ENCODE results near the gene ZC3H4.
A peak's percentile ranks its signal among the peaks of the same experiment; 100 is the strongest.

Gene ZC3H4

DNA sequence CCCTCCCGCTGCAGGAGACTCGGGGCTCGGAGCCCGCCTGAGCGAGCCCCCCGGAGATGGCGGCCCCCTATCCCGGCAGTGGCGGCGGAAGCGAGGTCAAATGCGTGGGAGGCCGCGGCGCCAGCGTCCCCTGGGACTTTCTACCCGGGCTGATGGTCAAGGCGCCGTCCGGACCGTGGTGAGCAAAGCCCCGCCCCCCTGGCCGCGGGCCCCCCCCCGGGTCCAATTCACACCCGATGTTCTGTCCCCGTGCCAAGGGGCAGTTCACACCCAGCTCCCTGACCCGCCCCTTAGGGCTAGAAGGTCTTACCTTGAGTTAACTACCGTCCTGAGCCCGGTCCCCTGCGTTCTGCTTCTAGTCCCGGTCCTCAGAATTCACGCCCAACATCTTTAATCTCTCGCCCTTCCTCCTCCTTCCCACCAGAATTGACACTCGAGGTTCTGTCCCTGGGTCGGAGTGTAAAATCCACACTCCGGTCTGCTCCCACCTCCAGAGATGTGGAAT is 92.5 kb downstream of the ZC3H4 start:
- DNase-seq (ENCODE audit: low spot score): no peak

DNA sequence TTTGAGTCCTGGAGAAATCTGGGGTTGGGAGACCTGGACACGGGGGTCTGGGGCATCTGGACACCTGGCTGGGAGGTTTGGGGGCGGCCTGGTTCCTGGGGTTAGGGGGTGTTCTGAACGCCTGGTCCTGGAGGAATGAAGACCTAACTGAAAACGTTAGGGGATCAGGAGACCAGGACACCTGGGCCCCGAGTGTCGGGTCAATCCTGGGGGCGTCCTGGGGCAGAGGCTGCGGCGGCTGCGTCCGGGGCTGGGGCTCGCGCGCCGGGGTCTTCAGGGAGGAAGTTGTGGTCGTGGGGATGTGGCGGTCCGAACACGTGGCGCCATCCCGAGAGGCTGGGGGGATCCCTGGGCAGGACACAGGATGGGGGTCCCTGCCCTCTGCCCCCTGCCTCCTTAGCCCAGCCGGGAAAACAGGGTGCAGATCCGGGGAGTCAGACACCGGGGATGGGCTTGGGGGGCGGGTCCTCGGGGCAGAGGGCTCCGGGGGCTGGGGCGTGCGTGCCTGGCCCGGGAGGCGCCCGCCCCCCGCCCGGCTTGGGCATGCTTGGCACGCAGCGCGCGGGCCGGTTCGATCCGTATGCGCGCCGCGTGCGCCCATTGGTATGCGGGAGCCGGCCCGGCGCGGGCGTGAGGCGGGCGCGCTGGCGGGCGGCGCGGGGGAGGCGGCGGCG is 93.3 kb downstream of the ZC3H4 start:
- DNase-seq (ENCODE audit: low spot score): no peak

DNA sequence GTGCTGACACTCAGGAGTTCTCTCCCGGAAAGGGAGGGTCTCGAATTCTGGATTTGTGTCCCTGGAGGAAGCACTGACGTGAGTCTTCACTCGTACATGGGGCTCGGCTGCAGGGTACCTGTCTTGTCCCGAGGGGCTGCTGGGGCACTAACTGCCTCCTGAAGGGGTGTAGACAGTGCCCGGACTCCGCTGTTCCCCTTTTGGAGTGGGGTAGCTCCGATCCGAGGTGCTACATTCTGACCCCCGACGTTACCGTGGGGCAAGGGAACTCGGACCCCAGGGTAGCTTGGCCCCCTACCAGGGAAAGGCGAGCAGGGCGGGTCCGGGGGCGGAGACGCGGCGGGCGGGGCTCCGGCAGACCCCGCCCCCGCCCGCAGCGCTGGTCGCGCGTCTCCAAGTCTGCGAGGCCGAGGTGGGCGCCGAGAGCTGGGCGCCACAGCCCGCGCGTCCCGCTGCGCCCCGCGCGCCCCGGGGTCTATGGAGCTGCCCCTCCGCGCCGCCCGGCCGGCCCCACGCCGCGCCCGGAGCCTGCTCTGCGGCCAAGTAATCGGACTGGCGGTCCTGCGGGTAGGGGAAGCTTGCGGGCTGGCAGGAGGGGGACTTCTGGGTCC is 94.0 kb downstream of the ZC3H4 start, which contains the start of gene NPAS1:
TSS of gene NPAS1 (plus strand) at position 407 of the 611 bp plus-strand sequence. CDS start 1,211 bp downstream, outside the sequence.
- DNase-seq (ENCODE audit: low spot score): no peak

DNA sequence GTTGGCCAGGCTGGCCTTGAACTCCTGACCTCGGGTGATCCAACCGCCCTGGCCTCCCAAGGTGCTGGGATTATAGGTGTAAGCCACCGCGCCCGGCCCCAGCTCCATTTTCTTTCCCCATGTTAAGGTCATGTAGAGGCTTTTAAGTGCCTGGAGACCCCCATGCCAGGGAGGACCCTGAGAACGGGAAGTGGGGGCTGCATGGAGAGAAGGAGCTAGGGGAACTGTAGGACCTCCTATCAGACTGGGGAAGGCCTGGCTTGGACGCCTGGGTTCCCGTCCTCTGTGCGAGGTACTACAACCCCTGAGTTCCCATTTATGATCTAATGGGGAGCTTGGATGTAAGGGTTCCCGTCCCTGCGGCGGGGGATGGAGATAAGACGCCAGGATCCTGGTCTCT is 94.7 kb downstream of the ZC3H4 start:
- peak; percentile 45 for DNase-seq (ENCODE audit: low spot score)

All from ecto neural progenitor cell (in vitro differentiated cells).